GM06990 (cell line): ENCODE measurements around the gene C12orf76.
"Not testable (repeated sequence)": the region's sequence is repeated elsewhere in the genome, so short reads cannot be mapped to it uniquely, and the experiment has no call there.

Source experiments
- DNase-seq: peaks from one replicate; pipeline ENCODE4 v3.0.0-alpha.2; 2011; ENCODE audit not compliant: insufficient read length; ENCODE audit errors: extremely low read depth
- H3K27me3 ChIP-seq: replicated peaks from 2 replicates; pipeline ENCODE4 v1.6.0; 2011; ENCODE audit warnings: low read length; ENCODE audit not compliant: control insufficient read depth, insufficient read depth
- H3K36me3 ChIP-seq: 2 replicates; pipeline ENCODE4 v1.5.1; 2011; ENCODE audit warnings: low read length; ENCODE audit not compliant: control insufficient read depth, insufficient read depth
- H3K4me3 ChIP-seq: replicated peaks from 2 replicates; pipeline ENCODE4 v1.5.1; 2011; ENCODE audit warnings: low read depth, mild to moderate bottlenecking, control low read depth, low read length
- TF ChIP-seq, protein P1 (sequence below): IDR thresholded peaks from 2 replicates; pipeline ENCODE4 v1.5.1; 2011; ENCODE audit warnings: low read length, control low read depth, mild to moderate bottlenecking, inconsistent platforms; ENCODE audit not compliant: insufficient read depth, poor library complexity, severe bottlenecking

C12orf76 gene

DNA sequence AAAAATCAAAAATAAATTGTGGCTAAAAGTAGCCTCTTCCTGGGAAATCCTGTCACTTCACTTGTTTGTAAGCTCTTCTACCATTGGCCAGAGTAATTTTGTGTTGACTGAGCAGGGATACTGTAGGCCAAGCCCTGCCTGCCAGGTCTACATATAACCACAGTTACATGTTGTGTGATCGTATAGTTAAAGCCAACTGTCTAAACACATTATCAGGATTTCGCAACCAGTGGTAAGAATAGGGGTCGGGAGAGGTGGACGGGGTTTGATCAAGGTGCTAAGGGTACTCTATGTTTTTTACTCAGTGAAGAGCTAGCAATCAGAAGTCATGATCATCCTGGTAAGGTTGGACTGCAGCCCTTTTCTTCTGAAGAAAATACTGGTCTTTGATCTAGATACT, 35.7 kb downstream of the C12orf76 start:
- Histone ChIP-seq H3K4me3 (no peak overlapping the region), H3K27me3 (no peaks in the 10 kb centered on the region), H3K36me3 (peaks cover 5% of the 10 kb centered on the region)
- no peak for DNase-seq
- TF ChIP-seq, protein P1, sequence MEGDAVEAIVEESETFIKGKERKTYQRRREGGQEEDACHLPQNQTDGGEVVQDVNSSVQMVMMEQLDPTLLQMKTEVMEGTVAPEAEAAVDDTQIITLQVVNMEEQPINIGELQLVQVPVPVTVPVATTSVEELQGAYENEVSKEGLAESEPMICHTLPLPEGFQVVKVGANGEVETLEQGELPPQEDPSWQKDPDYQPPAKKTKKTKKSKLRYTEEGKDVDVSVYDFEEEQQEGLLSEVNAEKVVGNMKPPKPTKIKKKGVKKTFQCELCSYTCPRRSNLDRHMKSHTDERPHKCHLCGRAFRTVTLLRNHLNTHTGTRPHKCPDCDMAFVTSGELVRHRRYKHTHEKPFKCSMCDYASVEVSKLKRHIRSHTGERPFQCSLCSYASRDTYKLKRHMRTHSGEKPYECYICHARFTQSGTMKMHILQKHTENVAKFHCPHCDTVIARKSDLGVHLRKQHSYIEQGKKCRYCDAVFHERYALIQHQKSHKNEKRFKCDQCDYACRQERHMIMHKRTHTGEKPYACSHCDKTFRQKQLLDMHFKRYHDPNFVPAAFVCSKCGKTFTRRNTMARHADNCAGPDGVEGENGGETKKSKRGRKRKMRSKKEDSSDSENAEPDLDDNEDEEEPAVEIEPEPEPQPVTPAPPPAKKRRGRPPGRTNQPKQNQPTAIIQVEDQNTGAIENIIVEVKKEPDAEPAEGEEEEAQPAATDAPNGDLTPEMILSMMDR, result no peak

DNA sequence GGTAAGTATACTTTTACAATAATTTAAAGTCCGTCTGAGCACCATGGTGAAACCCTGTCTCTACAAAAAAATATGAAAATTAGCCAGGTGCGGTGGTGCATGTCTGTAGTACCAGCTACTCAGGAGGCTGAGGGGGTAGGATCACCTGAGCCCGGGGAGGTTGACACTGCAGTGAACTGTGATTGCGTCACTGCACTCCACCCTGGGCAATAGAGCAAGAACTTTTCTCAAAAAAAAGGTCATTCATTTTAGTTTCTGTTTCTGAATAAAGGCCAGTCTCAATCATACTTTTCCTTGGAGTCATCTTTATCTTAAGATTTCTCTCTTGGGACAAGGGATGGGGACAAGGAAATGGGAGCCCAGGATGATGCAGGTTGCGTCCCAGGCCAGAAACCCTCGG, 36.2 kb downstream of the C12orf76 start:
- TF ChIP-seq, protein P1, result no peak
- peaks cover 5% of the 10 kb centered on the region for H3K36me3 ChIP-seq
- H3K27me3 ChIP-seq, result no peaks in the 10 kb centered on the region
- DNase-seq, result no peak
- peak overlapping the region; percentile 50 for H3K4me3 ChIP-seq

- peak; percentile 56 for DNase-seq
- peaks cover 3% of the 10 kb centered on the region; the same call in 1 of the 2 replicates for H3K36me3 ChIP-seq
- no peaks in the 10 kb centered on the region for H3K27me3 ChIP-seq
- TF ChIP-seq, protein P1, result no peak
- H3K4me3 ChIP-seq, result peak overlapping the region; percentile 50
These were observed 37.2 kb downstream of the C12orf76 start for GRCh38 chr12:110010853-110011723.

- H3K4me3 ChIP-seq, H3K36me3 ChIP-seq, H3K27me3 ChIP-seq, DNase-seq: not testable (repeated sequence)
These were observed 39.5 kb downstream of the C12orf76 start for GRCh38 chr12:110008681-110009398.

- DNase-seq, result no peak
- TF ChIP-seq, protein P1, result no peak
- Histone ChIP-seq H3K4me3 (no peak overlapping the region), H3K36me3 (0 out of 2 replicates have a peak, but pooled peaks cover 1% of the 10 kb centered on the region), H3K27me3 (no peaks in the 10 kb centered on the region)
These were observed 40.4 kb downstream of the C12orf76 start for GRCh38 chr12:110007881-110008280.

DNA sequence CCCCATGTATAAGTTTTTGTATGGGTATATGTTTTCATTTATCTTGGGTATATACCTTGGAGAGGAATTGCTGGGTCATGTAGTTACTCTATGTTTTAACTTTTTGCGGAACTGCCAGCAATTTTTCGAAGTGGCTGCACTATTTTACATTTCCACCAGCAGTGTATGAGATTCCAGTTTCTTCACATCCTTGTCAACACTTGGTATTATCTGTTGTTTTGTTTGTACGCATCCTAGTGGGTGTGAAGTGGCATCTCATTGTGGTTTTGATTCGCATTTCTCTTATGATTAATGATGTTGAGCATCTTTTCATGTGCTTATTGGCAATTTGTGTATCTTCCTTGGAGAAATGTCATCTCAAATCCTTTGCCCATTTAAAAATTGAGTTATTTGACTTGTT, 42.2 kb downstream of the C12orf76 start:
- Histone ChIP-seq H3K36me3 (0 out of 2 replicates have a peak, but pooled peaks cover 1% of the 10 kb centered on the region), H3K4me3 (no peak overlapping the region), H3K27me3 (no peaks in the 10 kb centered on the region)
- TF ChIP-seq, protein P1, result no peak
- no peak for DNase-seq
